HUDEP-2 (cell line): ENCODE results near the gene POU2AF1.

Source experiments
- DNase-seq, 76 experiments: peaks; one replicate each; lab custom pipeline; 2025; ENCODE audit not compliant: unreplicated experiment in 76 of 76; lab: John Stamatoyannopoulos, UW

POU2AF1 gene

DNA sequence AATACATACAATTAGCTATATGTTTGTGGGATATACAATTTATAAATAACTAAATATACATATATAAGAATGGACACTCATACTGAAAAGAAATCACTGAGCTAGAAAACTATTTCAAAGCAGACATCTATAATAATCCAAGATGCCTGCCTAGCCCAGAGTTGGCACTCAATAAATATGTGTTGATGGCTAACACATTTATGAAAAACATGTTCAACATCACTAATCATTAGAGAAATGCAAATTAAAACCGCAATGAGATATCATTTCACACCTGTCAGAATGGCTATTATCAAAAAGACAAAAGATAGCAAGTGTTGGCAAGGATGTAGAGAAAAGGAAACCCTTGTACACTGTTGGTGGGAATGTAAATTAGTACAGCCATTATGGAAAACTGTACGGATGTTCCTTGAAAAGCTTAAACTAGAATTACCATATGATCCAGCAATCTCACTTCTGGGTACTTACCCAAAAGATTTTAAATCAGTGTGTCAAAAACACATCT, 29.8 kb downstream of the POU2AF1 start:
- DNase-seq: no peak

GRCh38 chr11:111348147-111348546, 30.9 kb downstream of the POU2AF1 start:
- no peak for DNase-seq

DNA sequence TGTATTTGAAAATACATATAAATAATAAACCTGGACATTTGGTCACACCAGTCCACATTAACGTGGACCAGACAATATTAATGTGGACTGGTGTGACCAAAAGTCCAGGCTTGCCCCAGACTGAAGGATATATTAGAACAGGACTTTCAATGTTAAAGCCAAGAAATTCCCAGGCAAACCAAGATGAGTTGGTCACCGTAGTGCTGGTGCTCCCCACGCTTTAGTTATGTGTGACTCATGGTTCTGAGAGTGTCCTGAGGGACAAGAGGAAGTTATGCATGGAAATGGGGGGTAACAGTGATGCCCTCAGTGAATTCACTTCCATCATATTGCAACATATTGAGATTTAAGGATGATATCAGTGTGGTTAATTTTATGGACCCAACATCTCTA, 31.4 kb downstream of the POU2AF1 start:
- no peak for DNase-seq

- no peak for DNase-seq
These were observed 31.9 kb downstream of the POU2AF1 start for GRCh38 chr11:111347002-111347722.

GRCh38 chr11:111344032-111344431, 35.0 kb downstream of the POU2AF1 start:
- no peak for DNase-seq

DNA sequence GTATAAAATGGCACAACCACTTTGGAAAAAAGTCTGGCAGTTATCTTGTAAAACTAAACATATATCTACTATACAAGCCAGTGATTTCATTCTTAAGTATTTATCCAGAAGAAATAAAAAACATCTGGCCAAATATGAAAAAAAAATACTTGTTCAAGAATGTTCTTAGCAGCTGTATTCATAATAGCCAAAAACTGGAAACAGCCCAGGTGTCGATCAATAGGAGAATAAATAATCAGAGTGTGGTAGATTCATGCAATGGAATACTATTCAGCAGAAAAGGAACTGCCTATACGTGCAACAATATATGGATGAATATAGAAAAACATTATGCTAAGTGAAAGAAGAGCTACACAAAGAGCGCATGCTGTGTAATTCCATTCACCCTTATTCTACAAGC, 36.7 kb downstream of the POU2AF1 start:
- DNase-seq: no peak

- no peak for DNase-seq
These were observed 39.2 kb downstream of the POU2AF1 start for GRCh38 chr11:111339758-111340388.

GRCh38 chr11:111336582-111337256, 42.4 kb downstream of the POU2AF1 start:
- DNase-seq: no peak

DNA sequence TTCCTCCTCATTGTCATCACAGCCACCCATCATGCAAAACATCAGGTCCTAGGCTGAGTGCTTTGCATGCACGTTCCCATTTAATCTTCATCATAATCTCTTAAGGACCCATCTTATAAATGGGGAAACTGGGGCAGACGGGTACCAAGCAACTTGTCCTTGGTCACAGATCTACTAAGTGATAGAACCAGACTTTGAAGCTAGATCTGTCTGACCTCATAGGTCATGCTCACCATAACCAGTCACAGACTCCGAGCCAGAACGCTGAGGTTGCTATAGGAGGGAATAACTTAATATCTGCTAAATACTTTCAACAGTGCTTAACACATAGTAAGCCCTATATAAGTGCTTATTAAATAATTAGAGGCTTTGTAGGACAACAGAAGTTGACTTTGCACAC, 43.0 kb downstream of the POU2AF1 start:
- no peak for DNase-seq

GRCh38 chr11:111335549-111335948, 43.5 kb downstream of the POU2AF1 start:
- no peak for DNase-seq

GRCh38 chr11:111334532-111335502, 44.3 kb downstream of the POU2AF1 start:
- no peak for DNase-seq

GRCh38 chr11:111331711-111332479, 47.2 kb downstream of the POU2AF1 start:
- no peak for DNase-seq

DNA sequence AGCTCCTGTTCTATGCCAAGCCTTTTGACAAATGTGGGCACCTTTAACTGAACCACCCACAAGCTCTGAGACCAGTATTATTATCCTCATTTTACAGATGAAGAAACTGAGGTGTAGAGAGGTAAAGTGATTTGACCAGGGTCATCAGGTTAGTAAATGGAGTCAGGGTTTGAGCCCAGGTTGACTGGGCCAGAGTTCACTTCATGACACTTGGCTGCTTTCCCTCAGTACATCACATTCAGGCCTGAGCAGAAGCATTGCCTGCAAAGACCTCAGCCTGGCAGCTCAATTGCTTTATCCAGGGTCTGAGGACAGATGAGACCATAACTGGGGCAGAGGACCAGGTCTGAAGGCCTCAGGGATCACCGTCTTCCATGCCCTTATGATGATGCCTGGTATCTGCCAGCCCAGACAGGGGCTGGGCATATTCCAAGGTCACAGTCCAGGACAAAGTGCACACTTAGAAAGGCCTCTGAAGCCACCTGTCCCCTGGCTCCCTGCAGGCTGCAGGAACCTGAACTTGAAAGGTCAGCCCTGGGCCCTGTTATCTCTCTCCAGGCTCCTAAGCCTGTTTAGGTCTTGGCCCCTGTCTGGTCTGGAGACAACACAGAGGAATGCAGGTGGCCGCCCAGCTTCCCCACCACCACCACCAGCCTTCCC, 48.7 kb downstream of the POU2AF1 start:
- no peak for DNase-seq

GRCh38 chr11:111329306-111330204, 49.5 kb downstream of the POU2AF1 start:
- DNase-seq: no peak

- DNase-seq: no peak
These were observed 51.0 kb downstream of the POU2AF1 start for GRCh38 chr11:111327908-111328624.

DNA sequence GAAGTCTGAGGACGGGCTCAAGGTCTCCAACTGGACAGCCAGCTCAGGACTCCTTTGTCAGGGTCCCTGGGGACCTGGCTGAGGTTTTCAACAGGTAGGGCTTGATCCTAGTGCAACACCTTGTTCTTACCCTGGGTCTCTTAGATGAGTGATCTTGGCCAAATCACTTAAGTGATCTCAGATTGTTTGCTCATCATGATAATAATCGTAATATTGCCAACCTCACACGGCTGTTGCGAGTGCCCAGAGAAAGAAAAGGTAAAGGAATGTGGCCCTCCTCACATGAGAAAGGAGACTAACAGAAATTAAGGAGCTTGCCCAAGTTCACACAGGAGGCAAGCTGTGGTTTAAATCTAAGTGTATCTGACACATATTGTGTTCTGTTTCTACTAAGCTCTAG, 52.3 kb downstream of the POU2AF1 start:
- DNase-seq: no peak

DNA sequence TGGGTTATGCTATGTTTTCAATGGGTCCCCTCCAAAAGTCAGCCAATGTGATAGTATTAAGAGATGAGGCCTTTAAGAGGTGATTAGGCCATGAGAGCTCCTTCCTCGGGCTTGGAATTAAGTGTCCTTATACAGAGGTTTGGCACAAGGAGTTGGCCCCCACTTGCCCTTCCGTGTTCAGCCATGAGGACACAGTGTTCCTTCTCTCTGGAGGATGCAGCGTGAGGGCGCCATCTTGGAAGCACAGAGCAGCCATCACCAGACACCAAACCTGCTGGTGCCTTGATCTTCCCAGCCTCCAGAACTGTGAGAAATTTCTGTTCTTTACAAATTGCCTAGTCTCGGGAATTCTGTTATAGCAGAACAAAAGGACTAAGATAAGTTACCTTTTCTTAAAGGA, 53.8 kb downstream of the POU2AF1 start:
- no peak for DNase-seq

DNA sequence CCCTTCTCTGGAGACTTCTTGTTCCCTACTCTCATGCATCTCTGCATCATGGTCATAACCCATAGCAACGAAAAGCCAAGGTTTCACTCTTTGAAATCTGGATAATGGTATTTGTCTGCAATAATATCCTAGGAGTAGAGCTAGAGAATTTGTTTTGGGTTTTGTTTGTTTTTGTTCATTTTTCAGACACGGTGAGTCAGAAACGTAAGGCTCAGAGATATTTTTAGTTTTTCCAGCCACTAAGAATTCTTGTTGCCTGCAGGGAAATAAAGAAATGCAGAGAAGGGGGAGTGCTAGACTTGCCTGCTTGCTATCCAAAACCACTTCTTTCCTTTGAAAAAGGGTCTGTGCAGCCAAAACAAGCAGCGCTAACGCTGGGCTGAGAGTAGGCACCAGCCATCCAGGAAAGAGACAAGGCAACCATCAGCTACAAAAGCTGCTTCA, 54.8 kb downstream of the POU2AF1 start:
- DNase-seq: no peak
